ENCODE results near the gene TMEM140. TPM values are rescaled to one million over a fixed set of nuclear protein-coding genes. Genes with fewer than 3 reads are reported as not detected.

The TMEM140 gene
- total RNA-seq, 1 donor from 2014 or later: 0.62 TPM

DNA sequence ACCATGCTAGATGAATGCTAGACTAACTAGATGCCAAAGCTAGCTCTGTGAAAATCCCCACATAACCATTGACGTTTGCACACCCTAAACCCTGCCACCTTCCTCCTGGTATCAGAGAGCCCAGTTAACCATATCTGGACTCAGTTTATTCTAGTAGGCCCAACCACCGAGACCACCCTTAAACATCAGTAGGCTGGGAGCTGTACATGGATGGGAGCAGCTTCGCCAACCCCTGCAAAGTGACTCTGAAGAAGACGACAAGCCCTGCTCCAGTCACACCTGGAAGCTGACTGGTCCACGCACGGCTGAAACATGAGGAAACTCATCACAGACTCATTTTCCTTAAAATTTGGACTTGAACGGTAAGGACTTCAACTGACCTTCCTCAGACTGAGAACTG is 27.1 kb downstream of the TMEM140 start:
- DNase-seq: no peak

- DNase-seq: no peak
Observed at GRCh38 chr7:135175931-135176330, 28.1 kb downstream of the TMEM140 start.

DNA sequence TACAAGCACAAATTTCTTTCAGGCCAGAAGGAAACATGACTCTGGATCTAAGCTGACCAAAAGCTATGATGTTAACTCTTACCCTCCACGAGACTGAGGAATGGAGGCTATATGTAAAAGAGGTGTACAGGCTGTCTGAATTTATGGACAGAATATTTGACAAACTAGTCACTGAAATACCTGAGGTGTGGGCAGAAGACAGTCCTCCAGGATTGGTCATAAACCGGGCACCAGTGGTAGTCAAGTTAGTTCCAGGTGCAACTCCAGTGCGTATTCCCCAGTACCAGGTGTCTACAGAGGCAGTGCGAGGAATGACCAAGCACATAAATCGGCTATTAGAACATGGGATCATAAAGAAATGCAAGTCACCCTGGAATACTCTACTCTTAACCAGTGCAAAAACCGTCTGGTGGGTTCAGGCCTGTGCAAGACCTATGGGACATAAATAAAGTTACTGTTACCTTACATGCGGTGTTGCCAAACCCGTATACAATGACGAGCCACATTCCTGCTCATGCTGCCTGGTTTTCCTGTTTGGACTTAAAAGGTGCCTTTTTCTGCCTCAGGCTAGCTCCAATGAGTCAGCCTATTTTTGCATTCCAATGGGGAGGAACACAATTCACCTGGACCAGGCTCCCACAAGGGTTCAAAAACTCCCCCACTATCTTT is 29.3 kb downstream of the TMEM140 start:
- no peak for DNase-seq

DNA sequence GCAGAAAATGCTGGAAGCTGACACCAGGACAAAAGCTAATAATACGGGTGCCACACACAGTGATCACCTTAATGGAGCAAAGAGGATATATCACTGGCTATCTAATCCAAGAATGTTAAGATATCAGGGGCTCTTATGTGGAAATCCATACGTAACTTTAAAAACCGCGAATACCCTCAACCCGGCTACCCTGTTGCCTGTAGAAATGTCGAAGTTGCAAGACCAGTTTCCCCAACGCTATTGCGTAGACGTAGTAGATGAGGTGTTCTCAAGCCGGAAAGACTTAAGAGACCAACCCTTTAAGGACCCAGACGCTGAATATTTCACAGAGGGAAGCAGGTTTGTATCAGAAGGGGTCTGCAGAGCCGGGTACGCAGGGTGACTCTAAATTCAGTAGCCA is 30.5 kb downstream of the TMEM140 start:
- no peak for DNase-seq

GRCh38 chr7:135179321-135179925 is 31.6 kb downstream of the TMEM140 start:
- no peak for DNase-seq

DNA sequence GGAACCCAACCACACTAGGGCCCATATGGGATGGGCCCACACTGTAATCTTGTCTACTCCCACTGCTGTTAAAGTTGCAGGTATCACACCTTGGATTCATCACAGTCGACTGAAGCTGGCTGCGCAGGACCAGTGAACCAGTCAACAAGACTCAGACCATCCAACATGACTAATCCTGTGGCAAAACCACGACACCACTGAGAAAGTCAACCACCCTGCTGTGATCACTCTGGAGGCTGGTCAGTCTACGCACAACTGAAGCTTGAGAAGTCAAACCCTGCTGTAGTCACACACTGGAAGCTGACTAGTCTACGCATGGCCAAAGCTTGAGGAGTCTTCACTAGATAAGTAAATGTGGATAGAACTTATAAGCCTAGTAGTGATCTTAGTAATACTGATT is 32.2 kb downstream of the TMEM140 start:
- no peak for DNase-seq

- DNase-seq: no peak
Observed at GRCh38 chr7:135181261-135181928, 33.5 kb downstream of the TMEM140 start.

- DNase-seq: no peak
Observed at GRCh38 chr7:135181929-135182678, 34.2 kb downstream of the TMEM140 start.

GRCh38 chr7:135183478-135183877 is 35.6 kb downstream of the TMEM140 start:
- no peak for DNase-seq

- no peak for DNase-seq
Observed at GRCh38 chr7:135184254-135184841, 36.5 kb downstream of the TMEM140 start.

DNA sequence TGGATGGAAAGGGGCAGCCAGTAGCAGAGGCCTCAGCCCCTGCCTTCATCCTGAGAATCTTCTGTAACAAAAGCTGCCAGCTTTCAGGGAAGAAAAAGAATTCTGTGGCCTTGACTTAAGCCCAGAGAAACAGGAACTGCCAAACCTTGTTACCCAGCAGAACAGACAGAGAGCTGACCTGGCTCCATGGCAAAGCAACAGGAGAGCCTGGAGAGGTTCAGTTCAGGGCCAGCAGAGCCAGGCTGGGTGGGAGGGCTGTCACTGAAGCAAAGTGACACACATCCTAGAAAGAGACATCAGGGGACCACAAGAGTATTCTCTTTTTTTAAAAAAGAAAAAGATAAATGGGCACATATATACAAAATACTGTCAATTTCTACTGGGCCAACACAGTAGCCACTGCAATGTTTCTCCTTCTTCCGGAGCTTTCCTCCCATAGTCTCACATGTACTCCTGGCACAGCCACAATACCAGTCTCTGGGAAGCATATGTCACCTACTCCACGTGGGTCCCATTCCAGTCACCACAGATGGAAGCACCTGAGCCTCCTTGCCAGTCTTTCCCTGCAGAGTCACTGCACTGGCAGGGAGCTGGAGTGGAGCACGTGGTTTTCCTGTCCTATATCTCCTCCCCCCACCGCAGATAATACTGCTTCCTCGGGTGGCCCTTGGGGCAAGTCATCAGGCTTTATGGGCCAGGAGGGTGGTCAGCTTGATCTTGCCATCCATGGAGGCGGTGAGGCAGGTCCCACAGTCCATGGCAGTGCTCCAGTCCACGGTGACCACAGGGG is 37.8 kb downstream of the TMEM140 start:
- DNase-seq: no peak

DNA sequence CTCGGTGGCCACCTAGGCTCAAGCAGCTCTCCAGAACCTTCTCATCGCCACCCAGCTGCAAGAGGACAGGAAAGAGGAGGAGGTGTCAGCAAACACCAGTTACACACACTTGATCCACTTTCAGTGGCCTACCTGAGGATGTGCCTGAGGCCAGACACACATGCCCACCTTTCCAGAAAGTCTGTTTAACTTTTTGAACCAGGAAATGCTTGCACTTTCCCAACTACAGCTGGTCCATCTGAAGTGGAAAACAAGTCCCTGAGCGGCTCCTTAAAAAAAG is 38.3 kb downstream of the TMEM140 start:
- no peak for DNase-seq

- DNase-seq: no peak
Observed at GRCh38 chr7:135186841-135187253, 39.0 kb downstream of the TMEM140 start.

- no peak for DNase-seq
Observed at GRCh38 chr7:135188298-135188984, 40.6 kb downstream of the TMEM140 start.

DNA sequence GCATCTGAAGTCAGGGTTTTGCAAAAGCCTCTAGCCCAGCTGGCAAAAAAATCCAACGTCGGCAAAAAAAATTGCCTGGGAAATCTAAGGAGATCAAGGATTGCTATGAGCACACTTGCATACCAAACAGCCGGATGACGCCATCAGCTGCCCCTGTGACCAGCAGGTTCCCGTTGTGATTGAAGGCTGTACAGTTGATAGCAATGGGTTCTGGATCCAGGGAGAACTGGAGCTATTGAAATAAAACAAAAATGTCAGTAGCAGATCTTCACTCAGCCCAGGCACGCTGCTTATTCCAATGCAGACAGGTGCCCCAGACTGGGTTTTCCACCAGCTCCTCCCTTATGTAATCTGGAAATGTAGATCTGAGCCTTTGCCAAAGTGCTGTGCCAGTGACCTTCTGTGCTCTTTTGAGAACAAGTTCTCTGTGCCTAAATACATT is 41.4 kb downstream of the TMEM140 start:
- DNase-seq: no peak

GRCh38 chr7:135189961-135190360 is 42.1 kb downstream of the TMEM140 start:
- no peak for DNase-seq

DNA sequence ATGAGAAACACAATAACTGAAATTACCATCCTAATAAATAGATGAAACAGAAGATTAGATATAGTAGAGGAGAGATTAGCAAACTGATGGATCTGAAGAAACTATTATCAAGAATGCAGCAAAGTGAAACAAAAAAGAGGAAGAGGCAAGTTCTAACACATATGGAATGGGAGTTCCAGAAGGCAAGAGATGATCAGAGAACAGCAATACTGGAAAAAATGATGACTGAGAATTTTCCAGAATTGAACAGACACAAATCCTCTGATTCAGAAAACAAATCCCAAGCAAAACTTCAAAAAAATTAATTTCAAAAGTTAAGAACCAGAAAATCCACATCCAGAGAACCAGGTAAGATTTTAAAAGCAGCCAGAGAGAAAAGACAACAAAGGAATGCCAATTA is 42.8 kb downstream of the TMEM140 start:
- no peak for DNase-seq

GRCh38 chr7:135192914-135193536 is 45.2 kb downstream of the TMEM140 start:
- no peak for DNase-seq

DNA sequence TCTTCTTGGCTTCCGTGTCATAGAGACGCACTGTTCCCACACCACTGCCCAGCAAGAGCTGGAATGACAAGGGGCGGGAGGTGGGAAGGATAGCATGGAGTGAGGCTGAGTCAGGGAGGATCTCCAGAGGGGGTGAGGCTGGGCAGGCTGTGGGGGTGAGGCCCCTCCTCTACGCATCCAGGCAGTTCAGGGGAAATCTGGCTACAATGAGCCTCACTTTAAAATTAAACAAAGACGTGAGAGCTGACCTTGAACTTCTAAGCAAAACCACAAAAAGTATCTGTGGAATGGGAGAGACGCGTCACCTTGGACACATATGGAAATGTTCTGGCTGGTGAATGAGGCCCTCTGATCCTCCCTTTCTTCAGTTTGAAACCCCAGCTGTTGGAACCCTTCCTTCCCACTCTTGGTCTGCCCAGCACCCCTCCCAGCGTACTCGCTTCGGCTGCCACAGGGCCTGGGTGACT is 45.8 kb downstream of the TMEM140 start:
- DNase-seq: no peak

GRCh38 chr7:135194494-135195095 is 46.7 kb downstream of the TMEM140 start:
- no peak for DNase-seq
